GM12878 (cell line): ENCODE data around the gene CYP1A1. TPM values are rescaled to one million over a fixed set of nuclear protein-coding genes. Genes with fewer than 3 reads are reported as not detected.

Experiments used
- ASH2L ChIP-seq: fragments of 300-600, 200-600 bp; sonication (generic); IDR thresholded peaks from 2 replicates; pipeline ENCODE4 v1.6.1; 2017; ENCODE audit warnings: low read depth, mild to moderate bottlenecking, borderline replicate concordance
- CEBPB ChIP-seq, 2 experiments: fragments of 150-350 bp in 1 of 2; IDR thresholded peaks; 2 replicates each; pipeline ENCODE4 v1.6.1; 2012 to 2014; ENCODE audit warnings: low read depth in 2 of 2, low read length in 2 of 2, borderline replicate concordance in 1 of 2, inconsistent platforms in 1 of 2
- E2F8 ChIP-seq: fragments of 450-650 bp; IDR thresholded peaks from 2 replicates; pipeline ENCODE4 v1.6.1; 2018; ENCODE audit warnings: mild to moderate bottlenecking, low read depth, moderate library complexity; ENCODE audit not compliant: partially characterized antibody
- GABPA ChIP-seq: IDR thresholded peaks from 2 replicates; pipeline ENCODE4 v1.6.1; 2014; ENCODE audit warnings: antibody characterized with exemption, low read depth, mild to moderate bottlenecking, inconsistent platforms
- HDAC2 ChIP-seq: fragments of 200-600 bp; sonication (generic); IDR thresholded peaks from 2 replicates; pipeline ENCODE4 v1.6.1; 2017
- MYC ChIP-seq: IDR thresholded peaks from 2 replicates; pipeline ENCODE4 v1.6.1; 2011; ENCODE audit warnings: mild to moderate bottlenecking, low read length, moderate library complexity, inconsistent platforms; ENCODE audit not compliant: insufficient read depth, insufficient replicate concordance, insufficient read length, severe bottlenecking
- PBX3 ChIP-seq: IDR thresholded peaks from 2 replicates; pipeline ENCODE4 v1.6.1; 2011; ENCODE audit warnings: mild to moderate bottlenecking, low read depth, low read length, moderate library complexity; ENCODE audit not compliant: insufficient replicate concordance
- SMARCA5 ChIP-seq: fragments of 450-650 bp; IDR thresholded peaks from 2 replicates; pipeline ENCODE4 v1.6.1; 2017; ENCODE audit warnings: mild to moderate bottlenecking
- STAT1 ChIP-seq: fragments of 450-650 bp; conservative IDR thresholded peaks from 2 replicates; pipeline ENCODE4 v1.6.1; 2014; ENCODE audit warnings: antibody characterized with exemption, mild to moderate bottlenecking
- TAF1 ChIP-seq: IDR thresholded peaks from 2 replicates; pipeline ENCODE4 v1.6.1; 2011; ENCODE audit warnings: mild to moderate bottlenecking, low read depth, low read length, borderline replicate concordance
- polyA plus RNA-seq, 11 experiments: library from polyadenylated mRNA; depleted of rRNA in 4 of 11; unstranded in 6 of 11; stranded (reverse) in 5 of 11; fragments of >200 nt; fragmentation: Nextera tagmentation in 4 of 11; fragmentation: Illumina TruSeq in 1 of 11; extraction: Ambion mirVana in 4 of 11; extraction: Trizol in 1 of 11; gene quantifications; 1 replicate in 1 of 11; 2 replicates in 10 of 11; pipeline versions ENCODE4 v1.2.1 to v1.2.3, GENCODE V29; 2011 to 2016; ENCODE audit warnings: inconsistent platforms in 2 of 11, missing spikeins in 2 of 11, low read depth in 1 of 11
- total RNA-seq, 4 experiments: library from RNA; depleted of rRNA in 3 of 4; stranded (reverse); fragments of >200 nt in 3 of 4; fragmentation: Illumina TruSeq in 1 of 4; extraction: Trizol in 1 of 4; gene quantifications; 2 replicates each; pipeline versions ENCODE4 v1.2.1 to v1.2.3, GENCODE V29; 2013 to 2021
- TF ChIP-seq, protein P1 (sequence below): IDR thresholded peaks from 2 replicates; pipeline ENCODE4 v1.6.1; 2011; ENCODE audit warnings: low read depth, mild to moderate bottlenecking, low read length, moderate library complexity, borderline replicate concordance; ENCODE audit errors: extremely low read depth
- TF ChIP-seq, protein P2 (sequence below): IDR thresholded peaks from 2 replicates; pipeline ENCODE4 v1.6.1; 2012; ENCODE audit warnings: mild to moderate bottlenecking, low read depth, low read length
- TF ChIP-seq, protein P3 (sequence below): fragments of 450-650 bp; conservative IDR thresholded peaks from 2 replicates; pipeline ENCODE4 v1.6.1; 2017; ENCODE audit warnings: mild to moderate bottlenecking, moderate library complexity

The CYP1A1 gene
- total and polyA plus RNA-seq, 10 of the 15 experiments (the other 5 are each of a cell fraction or from before 2014, with no cell fraction given): 0.04 to 0.71 (median 0.07) TPM; not detected in 4

DNA sequence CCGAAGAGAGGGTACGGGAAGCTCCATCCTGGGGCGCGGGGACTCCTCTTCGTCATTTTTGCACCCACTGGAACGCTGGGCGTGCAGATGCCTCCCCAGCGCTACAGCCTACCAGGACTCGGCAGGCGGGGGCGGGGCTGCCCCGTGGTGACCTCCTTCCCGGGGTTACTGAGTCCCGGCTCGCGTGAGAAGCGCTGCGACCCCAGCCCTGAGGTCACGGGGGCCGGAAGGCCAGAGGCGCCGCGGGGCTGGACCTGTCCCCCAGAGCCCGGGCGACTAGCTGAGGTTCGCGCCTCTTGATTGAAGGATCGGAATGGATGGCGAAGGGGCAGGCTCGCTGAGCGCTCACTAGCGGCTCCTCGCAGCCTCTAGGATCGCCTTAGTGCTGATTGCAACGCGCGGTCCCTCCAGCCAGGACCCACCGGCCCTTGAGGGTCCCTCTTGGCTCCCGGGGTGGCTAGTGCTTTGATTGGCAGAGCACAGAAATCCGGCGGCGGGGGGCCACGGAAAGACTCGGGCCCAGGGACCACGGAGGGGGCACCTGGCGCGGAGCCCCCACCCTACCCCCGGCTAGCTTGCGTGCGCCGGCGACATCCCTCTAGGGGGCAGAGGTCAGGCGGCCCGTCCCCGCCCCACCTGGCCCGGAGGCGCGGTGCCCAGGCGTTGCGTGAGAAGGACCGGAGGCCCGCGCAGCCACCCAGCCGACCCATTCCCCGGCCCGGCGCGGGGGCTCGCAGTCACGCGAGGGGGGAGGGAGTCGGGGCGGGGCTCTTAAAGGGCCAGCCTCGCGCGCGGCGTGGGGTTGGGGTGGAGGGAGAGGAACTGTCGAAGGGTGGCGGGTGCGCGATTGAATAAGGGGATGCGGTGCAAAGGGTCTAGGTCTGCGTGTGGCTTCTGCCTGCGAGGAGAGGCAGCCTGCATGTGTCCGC is 781 bp upstream of the CYP1A1 start (continued):
- TF ChIP-seq TAF1: no peak
- TF ChIP-seq MYC: no peak
- TF ChIP-seq, protein P1, sequence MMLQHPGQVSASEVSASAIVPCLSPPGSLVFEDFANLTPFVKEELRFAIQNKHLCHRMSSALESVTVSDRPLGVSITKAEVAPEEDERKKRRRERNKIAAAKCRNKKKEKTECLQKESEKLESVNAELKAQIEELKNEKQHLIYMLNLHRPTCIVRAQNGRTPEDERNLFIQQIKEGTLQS: no peak
- TF ChIP-seq CEBPB (IDR thresholded peaks at IDR 0.05; ENCODE audit: borderline replicate concordance in 1 of 2, low read depth in 2 of 2, low read length in 2 of 2): no peak
- TF ChIP-seq HDAC2: no peak
- TF ChIP-seq, protein P2, sequence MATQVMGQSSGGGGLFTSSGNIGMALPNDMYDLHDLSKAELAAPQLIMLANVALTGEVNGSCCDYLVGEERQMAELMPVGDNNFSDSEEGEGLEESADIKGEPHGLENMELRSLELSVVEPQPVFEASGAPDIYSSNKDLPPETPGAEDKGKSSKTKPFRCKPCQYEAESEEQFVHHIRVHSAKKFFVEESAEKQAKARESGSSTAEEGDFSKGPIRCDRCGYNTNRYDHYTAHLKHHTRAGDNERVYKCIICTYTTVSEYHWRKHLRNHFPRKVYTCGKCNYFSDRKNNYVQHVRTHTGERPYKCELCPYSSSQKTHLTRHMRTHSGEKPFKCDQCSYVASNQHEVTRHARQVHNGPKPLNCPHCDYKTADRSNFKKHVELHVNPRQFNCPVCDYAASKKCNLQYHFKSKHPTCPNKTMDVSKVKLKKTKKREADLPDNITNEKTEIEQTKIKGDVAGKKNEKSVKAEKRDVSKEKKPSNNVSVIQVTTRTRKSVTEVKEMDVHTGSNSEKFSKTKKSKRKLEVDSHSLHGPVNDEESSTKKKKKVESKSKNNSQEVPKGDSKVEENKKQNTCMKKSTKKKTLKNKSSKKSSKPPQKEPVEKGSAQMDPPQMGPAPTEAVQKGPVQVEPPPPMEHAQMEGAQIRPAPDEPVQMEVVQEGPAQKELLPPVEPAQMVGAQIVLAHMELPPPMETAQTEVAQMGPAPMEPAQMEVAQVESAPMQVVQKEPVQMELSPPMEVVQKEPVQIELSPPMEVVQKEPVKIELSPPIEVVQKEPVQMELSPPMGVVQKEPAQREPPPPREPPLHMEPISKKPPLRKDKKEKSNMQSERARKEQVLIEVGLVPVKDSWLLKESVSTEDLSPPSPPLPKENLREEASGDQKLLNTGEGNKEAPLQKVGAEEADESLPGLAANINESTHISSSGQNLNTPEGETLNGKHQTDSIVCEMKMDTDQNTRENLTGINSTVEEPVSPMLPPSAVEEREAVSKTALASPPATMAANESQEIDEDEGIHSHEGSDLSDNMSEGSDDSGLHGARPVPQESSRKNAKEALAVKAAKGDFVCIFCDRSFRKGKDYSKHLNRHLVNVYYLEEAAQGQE: no peak
- TF ChIP-seq E2F8: no peak
- no peak for TF ChIP-seq SMARCA5
- no peak for TF ChIP-seq GABPA
- TF ChIP-seq, protein P3, sequence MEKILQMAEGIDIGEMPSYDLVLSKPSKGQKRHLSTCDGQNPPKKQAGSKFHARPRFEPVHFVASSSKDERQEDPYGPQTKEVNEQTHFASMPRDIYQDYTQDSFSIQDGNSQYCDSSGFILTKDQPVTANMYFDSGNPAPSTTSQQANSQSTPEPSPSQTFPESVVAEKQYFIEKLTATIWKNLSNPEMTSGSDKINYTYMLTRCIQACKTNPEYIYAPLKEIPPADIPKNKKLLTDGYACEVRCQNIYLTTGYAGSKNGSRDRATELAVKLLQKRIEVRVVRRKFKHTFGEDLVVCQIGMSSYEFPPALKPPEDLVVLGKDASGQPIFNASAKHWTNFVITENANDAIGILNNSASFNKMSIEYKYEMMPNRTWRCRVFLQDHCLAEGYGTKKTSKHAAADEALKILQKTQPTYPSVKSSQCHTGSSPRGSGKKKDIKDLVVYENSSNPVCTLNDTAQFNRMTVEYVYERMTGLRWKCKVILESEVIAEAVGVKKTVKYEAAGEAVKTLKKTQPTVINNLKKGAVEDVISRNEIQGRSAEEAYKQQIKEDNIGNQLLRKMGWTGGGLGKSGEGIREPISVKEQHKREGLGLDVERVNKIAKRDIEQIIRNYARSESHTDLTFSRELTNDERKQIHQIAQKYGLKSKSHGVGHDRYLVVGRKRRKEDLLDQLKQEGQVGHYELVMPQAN: no peak
- no peak for TF ChIP-seq STAT1
- TF ChIP-seq ASH2L: no peak
- TF ChIP-seq PBX3: no peak
